Psoas muscle (tissue), 8 donors: Measurements from ENCODE around the gene CBX6. TPM values are rescaled to one million over a fixed set of nuclear protein-coding genes. Genes with fewer than 3 reads are reported as not detected.
A peak's percentile ranks its signal among the peaks of the same experiment; 100 is the strongest.

ENCODE experiments used
- ATAC-seq, 4 donors: fragments of 200-7000 bp; cut with Tn5 transposase; one replicate each; pipeline ENCODE4 v1.9.1; 2020; ENCODE audit warnings: moderate library complexity in 3 of 4, mild to moderate bottlenecking in 2 of 4
- DNase-seq, 2 donors: peaks; one replicate each; pipeline ENCODE4 v3.0.0-alpha.2; 2020
- H3K27ac ChIP-seq: fragments of 200-600 bp; one replicate; pipeline ENCODE4 v1.8.0; 2022
- H3K27me3 ChIP-seq, 3 donors: fragments of 200-600 bp in 1 of 3; one replicate each; pipeline versions ENCODE4 v1.6.1 to v1.8.0; 2013 to 2022; ENCODE audit warnings: low read length in 2 of 3, mild to moderate bottlenecking in 2 of 3, moderate library complexity in 1 of 3; ENCODE audit not compliant: insufficient read depth in 3 of 3
- H3K36me3 ChIP-seq, 2 donors: fragments of 200-600 bp in 1 of 2; one replicate each; pipeline versions ENCODE4 v1.6.1 to v1.8.0; 2013 to 2022; ENCODE audit warnings: low read depth in 1 of 2, mild to moderate bottlenecking in 1 of 2, moderate library complexity in 1 of 2; ENCODE audit not compliant: insufficient read depth in 1 of 2
- H3K4me1 ChIP-seq: fragments of 200-600 bp; one replicate; pipeline ENCODE4 v1.8.0; 2022
- H3K4me3 ChIP-seq: fragments of 200-600 bp; one replicate; pipeline ENCODE4 v1.8.0; 2022; ENCODE audit warnings: mild to moderate bottlenecking
- H3K9me3 ChIP-seq: fragments of 200-600 bp; one replicate; pipeline ENCODE4 v1.8.0; 2022
- CTCF ChIP-seq: fragments of 200-600 bp; IDR thresholded peaks from one replicate; pipeline ENCODE4 v1.8.0; 2022; ENCODE audit warnings: antibody characterized with exemption
- WGBS, 3 donors: extraction: QIAGEN DNeasy Blood & Tissue Kit; methylation state at CpG; one replicate each; pipeline versions ENCODE4 v1.1.6 to v1.1.7; 2013; 5-methylcytosine and 5-hydroxymethylcytosine counted together
- intact Hi-C, 2 donors: fragments of 100-400 bp; cut with DNase I; formaldehyde crosslinking; loops; one replicate each; pipeline versions ENCODE4 v1.11.0 to v1.14.2; 2022
- polyA plus RNA-seq, 3 donors: library from polyadenylated mRNA; stranded (reverse); fragments of 200-250 nt; gene quantifications; one replicate each; pipeline ENCODE4 v1.2.3, GENCODE V29; 2013
- total RNA-seq, 4 donors: library from RNA; stranded (reverse); fragmentation: NEBNext Ultra II Directional in 2 of 4; extraction: Animal tissue kit (Norgen Biotek cat#: 25700) in 2 of 4; gene quantifications; one replicate each; pipeline versions ENCODE4 v1.2.1 to v1.2.4, GENCODE V29; 2021 to 2023
- donor health status: healthy with polysubstance abuse.
- donor health status: DM: no; HTN: no; CAD: no; lungs with moderate emphysema.
- donor health status: Bipolar disorder and iron deficiency.
- donor health status: healthy.
- donor health status: DM: yes; HTN: yes; CAD: no.
- donor health status: DM: no; HTN: no; CAD: no.
- donor health status: DM: no; HTN: no; CAD: no.
- donor health status: DM: yes; HTN: yes; CAD: no.

The CBX6 gene
- total and polyA plus RNA-seq, 7 donors, result 5.2 to 21.0 (median 17.1) TPM

DNA sequence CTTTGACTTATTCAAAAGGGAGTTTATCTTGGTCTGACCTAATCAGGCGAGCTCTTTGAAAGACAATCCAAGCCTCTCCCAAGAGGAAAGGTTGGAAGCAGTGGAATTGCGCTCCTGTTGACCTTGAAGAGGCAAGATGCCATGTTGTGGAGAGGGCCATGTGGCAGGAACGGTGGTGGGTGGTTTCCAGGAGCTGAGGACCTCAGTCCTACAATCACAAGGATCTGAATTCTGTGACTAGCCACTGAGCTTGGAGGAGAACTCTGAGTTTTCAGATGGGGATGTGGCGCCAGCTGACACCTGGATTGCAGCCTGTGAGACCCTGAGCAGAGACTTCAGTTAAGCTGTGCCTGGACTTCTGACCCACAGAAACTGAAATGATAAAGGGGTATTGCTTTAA, 6.0 kb upstream of the CBX6 start:
- H3K4me1 ChIP-seq, result peaks cover 13% of the 10 kb centered on the region
- no peak for ATAC-seq

DNA sequence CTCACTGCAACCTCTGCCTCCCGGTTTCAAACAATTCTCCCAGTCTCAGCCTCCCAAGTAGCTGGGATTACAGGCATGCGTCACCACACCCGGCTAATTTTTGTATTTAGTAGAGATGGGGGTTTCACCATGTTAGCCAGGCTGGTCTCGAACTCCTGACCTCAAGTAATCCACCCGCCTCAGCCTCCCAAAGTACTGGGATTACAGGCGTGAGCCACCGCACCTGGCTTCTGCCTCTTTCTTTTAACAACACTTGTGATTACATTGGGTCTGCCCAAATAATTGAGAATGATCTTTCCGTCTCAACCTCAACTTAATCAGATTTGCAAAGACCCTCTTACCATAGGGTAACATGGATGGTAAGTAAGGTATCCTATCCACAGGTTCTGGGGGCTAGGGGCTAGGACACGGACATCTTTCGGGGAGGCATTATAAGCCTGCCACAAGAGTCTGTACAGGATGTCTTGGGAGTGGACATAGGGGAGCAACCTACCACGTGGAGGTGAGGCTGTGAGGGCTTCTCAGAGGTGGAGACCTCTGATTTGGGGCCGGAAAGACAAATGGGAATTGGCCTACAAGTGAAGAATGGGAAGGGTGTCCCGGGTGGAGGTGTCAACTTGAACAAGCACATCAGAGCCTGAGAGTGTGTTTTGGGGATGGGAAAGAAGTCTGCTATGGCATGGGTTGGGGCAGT, 2.7 kb upstream of the CBX6 start:
- Histone ChIP-seq H3K4me3 (no peak overlapping the region), H3K27ac (no peak overlapping the region), H3K27me3 (no peaks in the 10 kb centered on the region), H3K36me3 (peaks cover 0 to 4% of the 10 kb centered on the region in 2 donors), H3K4me1 (peaks cover 12% of the 10 kb centered on the region), H3K9me3 (no peaks in the 10 kb centered on the region)
- ATAC-seq (no peak), DNase-seq (no peak)
- 85 to 90% (median 89%) methylated on average over 13 of the region's 13 CpGs for WGBS, 3 donors
- TF ChIP-seq CTCF, result no peak
- intact Hi-C loops, result loop anchor here (5.0 to 10.0 kb wide), 4 partner anchors 48 to 440 kb away; partner anchors contain the start of gene RPL3 (in 1 of the 2)

More for the DNA sequence above, 6.0 kb upstream of the CBX6 start:
- no peak for DNase-seq
- 88 to 93% (median 93%) methylated on average over 4 of the region's 4 CpGs for WGBS, 3 donors
- intact Hi-C loops, result loop anchor here (5.0 to 10.0 kb wide), 2 partner anchors 44 to 437 kb away; partner anchors contain the start of gene RPL3 (in 1 of the 2)
- H3K9me3 ChIP-seq, result no peaks in the 10 kb centered on the region
- no peak overlapping the region for H3K4me3 ChIP-seq
- H3K36me3 ChIP-seq, result no peaks in the 10 kb centered on the region
- no peak overlapping the region for H3K27ac ChIP-seq
- TF ChIP-seq CTCF, result no peak
- no peaks in the 10 kb centered on the region for H3K27me3 ChIP-seq

DNA sequence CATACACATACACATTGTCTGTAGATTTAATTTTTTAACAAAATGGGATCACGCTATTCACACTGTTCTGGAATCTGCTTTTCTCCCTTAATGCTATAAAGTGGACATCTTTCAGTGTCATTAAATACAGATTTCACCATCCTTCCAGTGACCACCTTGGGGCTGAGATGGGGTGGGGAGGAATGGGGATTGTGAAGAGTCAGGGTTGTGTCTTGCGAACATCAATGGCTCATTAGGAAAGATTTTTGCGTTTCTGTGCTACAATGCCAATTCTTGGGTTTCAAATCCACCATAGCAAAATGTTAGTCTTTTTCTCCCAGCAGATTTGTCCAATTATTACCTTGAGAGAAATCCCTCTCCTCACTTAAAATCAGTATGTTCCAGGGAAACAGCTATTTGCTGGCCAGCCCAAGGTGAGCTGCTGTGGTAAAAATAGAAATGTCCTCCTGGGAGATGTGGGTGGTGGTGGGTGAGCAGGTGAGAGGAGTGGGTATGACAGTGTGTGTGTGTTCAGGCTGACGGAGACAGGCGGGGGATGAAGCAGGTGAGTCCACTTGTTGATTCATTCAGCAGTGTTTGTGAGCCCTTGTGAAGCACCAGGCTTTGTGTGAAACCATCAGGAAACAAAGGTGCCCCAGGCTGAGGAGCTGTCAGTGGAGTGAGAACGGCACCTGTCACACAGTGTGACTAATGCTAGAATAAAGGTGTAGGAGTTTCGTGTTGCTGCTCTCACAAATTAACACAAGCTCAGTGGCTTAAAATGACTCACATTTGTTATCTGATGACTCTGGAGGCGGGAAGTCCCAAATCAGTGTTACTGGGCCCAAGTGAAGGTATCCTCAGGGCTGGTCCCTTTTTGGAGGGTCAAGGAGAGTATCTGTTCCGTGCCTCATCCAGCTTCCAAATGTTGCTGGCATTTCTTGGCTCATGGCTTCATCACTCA, 1.7 kb upstream of the CBX6 start:
- Histone ChIP-seq H3K36me3 (peaks cover 0 to 6% of the 10 kb centered on the region in 2 donors), H3K9me3 (no peaks in the 10 kb centered on the region), H3K27me3 (no peaks in the 10 kb centered on the region), H3K4me1 (peaks cover 18% of the 10 kb centered on the region), H3K27ac (peak overlapping the region; percentile 94), H3K4me3 (peak overlapping the region; percentile 97)
- no peak for TF ChIP-seq CTCF
- DNase-seq (no peak), ATAC-seq (no peak)
- intact Hi-C loops, result loop anchor here (5.0 to 10.0 kb wide), 3 partner anchors 54 to 441 kb away; partner anchors contain the start of gene RPL3 (in 1 of the 2)
- 72 to 81% (median 72%) methylated on average over 9 of the region's 9 CpGs for WGBS, 3 donors

GRCh38 chr22:38872831-38873248, 824 bp upstream of the CBX6 start:
- ATAC-seq (peak; percentile 37 to 67 (median 45)), DNase-seq (peak; percentile 67 to 80)
- H3K36me3 ChIP-seq, result peaks cover 0 to 12% of the 10 kb centered on the region in 2 donors
- no peaks in the 10 kb centered on the region for H3K9me3 ChIP-seq
- peak overlapping the region; percentile 94 for H3K27ac ChIP-seq
- H3K4me1 ChIP-seq, result peaks cover 20% of the 10 kb centered on the region
- H3K27me3 ChIP-seq, result no peaks in the 10 kb centered on the region
- intact Hi-C loops, result loop anchor here (5.0 to 10.0 kb wide), 3 partner anchors 54 to 442 kb away; partner anchors contain the start of gene RPL3 (in 1 of the 2)
- peak overlapping the region; percentile 97 for H3K4me3 ChIP-seq
- TF ChIP-seq CTCF, result no peak
- 0 to 1% (median 1%) methylated on average over 29 to 37 of the region's 37 CpGs for WGBS, 3 donors
